Inflammatory macrophage treated with lipopolysaccharide for 1 hour (primary cell): ENCODE data around the gene NSRP1.
A peak's percentile ranks its signal among the peaks of the same experiment; 100 is the strongest.

Source experiments
- DNase-seq, 2 donors: peaks; one replicate each; pipeline ENCODE4 v3.0.0-alpha.2; 2020 to 2022

NSRP1 gene

DNA sequence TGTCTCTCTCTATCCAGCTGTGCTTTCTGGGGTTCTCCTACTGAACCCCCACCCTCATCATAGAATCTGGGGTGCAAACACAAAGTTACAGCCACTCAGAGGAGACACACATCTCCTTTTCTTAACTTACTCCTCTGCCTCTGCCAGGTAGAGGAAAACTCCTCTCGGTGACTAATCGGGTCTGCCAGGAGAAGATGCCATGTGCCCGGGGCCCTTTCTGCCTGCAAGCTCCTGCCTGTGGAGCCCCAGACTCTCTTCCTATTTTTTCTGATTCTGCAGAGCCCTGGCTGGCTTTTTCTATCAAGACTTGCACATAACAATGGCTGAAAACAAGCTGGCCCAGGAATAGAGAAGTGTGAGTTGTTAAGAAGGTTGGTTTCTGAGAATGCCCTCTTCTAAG is 108.5 kb downstream of the NSRP1 start:
- no peak for DNase-seq

DNA sequence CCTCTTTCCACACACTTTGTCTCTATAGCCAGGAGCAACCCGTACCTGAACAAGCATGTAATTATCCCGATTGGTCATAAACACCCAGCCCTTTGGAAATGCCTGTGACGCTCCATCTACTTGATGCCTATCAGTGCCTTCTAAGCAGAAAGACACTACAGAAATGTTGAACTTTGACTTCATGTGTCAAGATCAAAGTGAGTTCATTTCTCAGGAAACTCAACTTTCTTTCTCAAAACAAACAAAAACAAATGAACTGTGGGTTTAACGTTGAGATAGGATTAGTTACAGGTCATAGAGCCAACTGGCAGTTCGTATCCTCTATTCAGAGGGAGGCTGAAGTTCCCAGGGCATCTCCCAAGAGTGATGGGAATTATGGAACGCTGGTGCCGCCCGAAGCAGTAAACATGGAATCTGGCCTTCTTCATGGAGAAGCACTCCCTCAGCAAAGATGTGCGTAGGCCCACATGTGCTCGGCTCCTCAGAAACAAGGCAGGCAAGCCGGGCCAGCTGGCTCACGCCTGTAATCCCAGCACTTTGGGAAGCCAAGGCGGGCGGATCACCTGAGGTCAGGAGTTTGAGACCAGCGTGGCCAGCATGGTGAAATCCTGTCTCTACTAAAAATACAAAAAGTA is 109.4 kb downstream of the NSRP1 start:
- no peak for DNase-seq

DNA sequence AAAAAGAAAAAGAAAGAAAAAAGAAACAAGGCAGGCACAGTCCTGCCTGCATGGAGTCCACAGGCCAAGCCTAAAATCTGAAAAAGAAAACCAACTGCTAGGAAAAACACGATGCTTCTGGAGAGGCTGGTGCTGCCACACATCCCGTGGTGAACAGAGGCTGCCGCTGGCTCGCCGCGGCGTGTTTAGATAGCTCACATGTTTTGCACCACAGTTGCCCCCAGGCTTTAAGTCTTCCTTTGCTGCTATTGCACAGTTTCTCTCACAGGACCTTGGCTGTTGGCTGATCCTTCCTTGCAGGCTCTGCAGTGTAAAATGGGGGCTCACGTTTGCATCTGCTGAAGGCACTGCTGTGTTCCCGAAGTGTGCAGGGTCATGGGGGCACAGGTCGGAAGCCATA is 110.3 kb downstream of the NSRP1 start:
- no peak for DNase-seq

DNA sequence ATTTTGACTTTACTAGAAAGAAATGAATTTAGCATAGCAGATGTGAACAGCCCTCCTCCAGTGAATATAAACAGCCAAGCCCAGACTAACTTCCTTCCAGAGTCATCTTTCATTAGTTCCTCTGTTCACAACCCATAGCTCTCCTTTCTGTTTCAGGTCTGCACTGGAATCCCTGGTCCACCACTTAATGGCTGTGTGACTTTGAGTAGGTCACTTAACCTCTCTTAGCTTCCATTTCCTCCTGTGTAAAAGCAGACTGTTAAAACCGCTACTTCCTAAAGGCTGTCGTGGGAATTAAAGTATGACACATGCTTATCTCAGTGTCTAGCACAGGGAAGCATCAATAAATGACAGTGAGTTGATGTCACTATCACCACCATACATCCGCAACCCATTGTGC is 111.4 kb downstream of the NSRP1 start:
- no peak for DNase-seq

DNA sequence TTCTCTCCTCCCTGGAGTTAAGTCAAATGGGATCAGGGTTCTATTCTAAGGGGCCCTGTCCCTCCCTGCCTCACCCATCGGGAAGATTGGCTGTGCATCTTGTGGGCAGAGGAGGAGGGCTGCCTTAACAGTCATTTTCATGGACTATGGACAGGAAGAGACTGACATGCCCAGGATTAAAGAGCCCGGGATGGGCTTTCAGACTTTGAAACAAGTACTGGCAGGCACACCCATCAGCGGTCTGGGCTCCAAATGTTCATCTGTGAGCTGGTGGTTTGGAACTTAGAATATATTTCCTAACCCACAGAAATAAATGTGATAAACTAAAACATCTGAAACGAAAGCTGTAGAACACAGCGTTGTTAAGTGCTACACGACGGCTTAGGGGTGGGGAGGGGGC is 112.4 kb downstream of the NSRP1 start:
- no peak for DNase-seq

DNA sequence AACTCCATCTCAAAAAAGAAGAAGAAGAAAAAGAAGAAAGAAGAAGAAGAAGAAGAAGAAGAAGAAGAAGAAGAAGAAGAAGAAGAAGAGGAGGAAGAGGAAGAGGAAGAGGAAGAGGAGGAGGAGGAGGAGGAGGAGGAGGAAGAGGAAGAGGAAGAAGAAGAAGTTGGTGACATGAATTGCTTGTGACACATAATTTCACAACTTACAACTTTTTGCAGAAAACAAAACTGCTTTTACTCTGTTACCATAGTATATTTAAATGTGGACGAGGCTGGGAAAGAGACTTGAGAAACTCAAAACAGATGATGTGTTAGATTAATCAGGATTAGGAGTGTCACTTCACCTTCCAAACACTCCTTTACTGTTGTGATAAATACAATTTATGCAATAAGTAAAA is 113.4 kb downstream of the NSRP1 start:
- DNase-seq: peak; percentile 69 to 81

DNA sequence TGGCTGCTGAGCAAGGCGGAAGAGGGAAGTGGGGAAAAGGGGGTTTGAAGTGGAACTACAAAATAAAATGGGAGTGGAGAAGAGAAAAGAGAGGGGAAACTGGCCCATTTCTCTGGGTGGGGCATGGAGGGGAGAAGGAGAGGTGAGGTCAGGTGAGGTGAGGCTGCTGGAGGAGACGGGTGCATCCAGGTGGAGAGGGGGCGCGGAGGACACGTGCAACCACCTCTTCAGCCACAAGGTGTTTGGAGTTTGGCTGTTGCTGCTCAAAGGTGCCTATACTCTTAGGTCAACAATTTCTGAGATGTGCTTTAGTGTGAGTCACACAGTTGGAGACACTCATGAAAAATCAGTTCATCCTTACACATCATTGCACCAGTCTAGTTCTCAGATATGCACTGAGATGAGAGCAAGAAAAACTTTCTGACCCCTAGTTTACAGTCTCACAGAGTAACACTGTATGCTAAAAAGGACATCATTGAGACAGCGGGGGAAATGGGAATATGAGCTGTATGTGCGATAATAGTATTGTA is 114.0 kb downstream of the NSRP1 start:
- no peak for DNase-seq

DNA sequence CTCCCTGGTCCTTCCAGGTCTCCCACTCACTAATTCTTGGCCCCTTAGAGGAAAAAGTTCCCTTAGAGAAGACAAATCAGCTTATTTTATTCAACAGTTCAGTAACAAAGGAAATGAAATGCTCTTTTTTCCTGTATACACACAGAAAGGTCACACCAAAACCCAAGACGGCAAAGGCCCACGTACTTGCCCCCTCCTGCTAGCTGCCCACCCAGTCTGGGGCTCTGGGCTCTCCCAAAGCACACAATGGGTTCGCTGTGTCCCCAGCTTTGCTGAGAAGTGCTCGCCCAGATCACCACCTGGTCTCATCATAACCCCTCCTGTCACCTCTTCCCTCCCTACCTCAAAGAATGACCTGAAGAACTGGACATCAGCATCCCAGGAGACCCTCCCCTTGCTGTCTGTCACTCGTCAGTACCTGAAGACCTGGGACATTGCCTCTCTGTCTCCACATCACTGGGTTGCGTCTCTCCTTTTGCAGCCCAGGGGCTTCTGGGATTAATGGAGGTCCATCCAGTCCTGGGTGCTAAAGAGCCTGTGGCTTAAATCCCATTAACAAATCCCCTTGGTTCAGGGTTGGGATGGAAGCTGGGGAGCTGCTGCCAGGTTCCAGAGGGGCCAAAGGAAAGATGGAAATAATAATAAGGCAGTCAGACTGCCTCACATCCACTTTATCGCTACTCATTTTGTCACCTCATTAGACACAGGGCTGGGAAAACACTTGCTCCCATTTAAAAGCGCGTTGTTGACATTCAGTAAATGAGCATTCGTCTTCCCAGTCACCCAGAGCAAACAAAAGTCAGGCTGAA is 115.6 kb downstream of the NSRP1 start:
- no peak for DNase-seq

DNA sequence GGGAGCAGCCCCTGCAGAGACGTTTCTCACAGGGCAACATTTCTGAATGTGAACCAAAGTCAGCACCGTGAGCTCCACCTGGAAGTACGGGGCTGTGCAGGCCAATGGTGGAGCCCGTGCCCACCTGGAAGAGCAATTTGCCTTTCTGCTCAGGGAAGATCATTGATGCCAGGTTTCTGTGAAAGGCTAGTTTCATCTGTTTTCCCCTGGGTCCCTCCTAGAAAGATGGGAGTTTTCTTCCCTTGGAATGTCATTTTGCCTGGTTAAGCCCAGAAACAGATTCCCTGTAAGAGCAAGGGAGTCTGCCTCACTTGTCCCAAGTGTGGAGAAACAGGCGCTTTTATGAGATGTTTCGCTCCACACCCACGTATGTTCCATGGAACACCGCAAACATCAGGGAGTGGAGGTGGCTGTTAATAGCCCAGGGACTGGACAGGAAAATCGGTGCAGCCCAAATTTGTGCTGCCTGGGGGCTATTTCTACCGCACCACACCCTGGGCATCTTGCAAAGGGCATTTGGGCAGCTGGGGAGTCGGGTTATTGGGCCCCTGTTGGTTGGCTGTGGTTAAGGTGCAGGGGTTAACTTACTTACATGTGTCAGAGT is 116.3 kb downstream of the NSRP1 start:
- no peak for DNase-seq

DNA sequence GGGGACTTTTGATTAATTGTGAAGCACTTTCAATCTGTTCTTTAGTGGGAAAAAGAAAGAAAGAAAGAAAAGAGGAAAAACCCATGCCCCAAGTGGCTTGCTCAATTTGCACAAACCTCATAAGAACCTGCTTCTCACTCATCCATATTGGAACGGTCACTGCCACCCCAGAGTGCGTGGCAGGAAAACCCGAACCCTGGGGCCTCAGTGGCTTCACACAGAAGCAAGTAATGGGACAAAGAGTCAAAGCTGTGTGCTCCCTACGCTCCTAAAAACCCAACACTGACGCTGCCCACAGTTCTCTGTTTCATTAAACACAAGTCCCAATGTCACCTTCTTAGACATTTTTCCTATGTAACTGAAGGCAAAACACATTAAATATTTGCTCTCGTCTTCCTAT is 117.7 kb downstream of the NSRP1 start:
- DNase-seq: no peak

DNA sequence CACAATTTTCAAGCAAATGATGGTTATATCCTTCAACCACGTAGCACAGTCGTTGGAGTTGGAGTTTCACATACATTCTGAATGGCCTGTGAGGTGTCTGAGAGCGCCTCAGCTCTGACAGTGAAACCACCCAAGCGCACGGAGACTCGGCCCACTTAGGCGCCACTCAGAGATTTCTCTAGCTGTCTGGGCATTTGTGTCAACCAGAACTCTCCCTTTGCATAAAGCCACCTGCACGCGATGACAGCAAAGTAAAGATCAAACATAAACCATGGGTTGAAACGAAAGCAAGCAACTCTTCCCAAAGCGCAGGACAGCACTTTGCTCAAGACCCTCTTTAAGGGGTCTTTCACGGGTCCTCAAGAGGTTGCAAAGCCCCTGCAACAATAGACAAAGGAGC is 118.3 kb downstream of the NSRP1 start:
- DNase-seq: no peak

DNA sequence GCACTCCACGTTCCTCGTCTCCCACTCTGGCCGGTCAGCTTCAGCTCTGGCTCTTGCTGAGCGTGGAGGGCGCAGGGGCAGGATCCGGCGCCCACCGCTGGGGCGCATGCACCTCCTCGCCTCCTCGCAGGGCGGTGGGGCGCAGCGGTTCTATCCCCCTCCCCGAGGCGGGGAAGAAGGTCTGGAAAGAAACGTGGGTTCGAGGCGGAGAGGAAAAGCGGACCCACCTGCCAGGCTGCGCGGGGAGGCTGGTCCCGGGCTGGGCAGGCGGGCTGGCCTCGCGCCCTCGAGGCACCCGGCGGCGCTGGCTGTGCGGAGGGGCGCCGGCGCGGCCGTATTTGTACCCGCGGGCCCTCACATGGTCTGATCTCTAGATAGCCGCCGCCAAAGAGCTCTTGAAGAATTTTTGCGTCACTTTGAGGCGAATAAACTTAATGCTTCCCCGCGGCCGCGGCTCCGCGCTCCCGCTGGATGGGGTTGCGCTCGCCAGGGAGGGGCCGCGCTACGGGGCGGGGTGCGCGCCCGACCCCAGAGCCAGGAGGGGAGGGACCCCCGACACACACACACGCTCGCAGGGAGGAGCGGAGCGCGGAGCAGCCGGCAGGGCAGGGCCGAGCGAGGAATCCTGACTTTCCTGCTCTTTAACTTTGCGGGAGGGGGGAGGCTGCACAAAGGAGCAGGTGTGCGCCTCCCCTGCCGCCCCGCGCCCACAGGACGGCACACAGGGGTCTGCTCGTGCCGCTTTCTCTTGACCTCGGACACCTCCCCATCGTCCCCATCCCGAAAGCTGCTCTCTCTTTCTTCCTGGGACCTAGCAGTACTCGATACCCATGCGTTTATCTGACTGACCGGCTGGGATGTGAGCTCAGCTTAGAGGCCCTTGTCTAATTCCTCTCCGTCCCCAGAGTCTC is 119.0 kb downstream of the NSRP1 start, which contains the start of gene SLC6A4:
TSS of gene SLC6A4 (minus strand) at position 312 of the 911 bp plus-strand sequence. CDS start 13,739 bp downstream, outside the sequence.
- DNase-seq: no peak
